HTERT RPE-1 (cell line): ENCODE data around the gene ADPRHL1.

ENCODE experiments used
- in situ Hi-C: fragments of 300-500 bp; cut with MboI; formaldehyde crosslinking; loops from 4 replicates; pipeline ENCODE4 v1.14.3; 2020; ENCODE audit warnings: low sequenced_read_pairs

ADPRHL1 gene

GRCh38 chr13:113452942-113453901, at the start of gene ADPRHL1:
Gene ADPRHL1, minus strand, starts transcription at chr13:113453488. Its CDS starts 51 bp downstream, at chr13:113453437.
- in situ Hi-C loops = no loop called here

GRCh38 chr13:113502686-113503085, 49.4 kb upstream of the ADPRHL1 start:
- in situ Hi-C loops = no loop called here

DNA sequence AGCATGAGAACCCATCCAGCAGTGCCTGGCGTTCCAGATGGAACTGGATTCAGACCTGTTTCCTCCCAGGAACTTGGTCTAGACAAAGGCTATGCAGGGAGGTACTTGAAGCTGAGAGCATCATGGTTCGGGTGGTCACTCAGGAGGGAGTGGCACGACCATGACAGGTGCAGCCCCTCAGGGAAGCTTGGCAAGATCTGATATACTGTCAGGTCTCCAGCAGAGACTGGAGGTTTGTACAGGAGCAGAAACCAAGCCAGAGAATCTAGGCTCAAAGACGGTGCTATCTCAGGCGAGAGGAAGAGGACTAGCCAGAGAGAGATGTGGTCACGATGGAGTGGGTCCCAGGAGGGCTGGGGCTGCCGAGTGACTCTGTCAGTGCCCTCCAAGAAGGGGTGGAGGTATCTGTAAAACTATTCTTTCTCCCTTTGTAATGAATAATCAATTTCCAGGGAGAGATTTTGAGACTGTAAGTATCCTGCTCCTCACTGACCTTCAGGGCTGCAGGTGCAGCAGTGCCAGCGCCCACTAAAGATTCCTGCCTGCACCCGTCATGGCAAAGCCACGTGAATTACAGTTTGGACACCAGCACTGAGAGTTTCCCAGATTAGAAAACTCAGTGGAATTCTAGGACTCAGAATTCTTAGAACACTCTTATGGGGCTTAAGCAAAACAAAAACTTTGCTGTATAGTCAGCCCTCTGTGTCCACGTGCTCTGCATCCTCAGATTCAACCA, 47.4 kb upstream of the ADPRHL1 start:
- in situ Hi-C loops = no loop called here

DNA sequence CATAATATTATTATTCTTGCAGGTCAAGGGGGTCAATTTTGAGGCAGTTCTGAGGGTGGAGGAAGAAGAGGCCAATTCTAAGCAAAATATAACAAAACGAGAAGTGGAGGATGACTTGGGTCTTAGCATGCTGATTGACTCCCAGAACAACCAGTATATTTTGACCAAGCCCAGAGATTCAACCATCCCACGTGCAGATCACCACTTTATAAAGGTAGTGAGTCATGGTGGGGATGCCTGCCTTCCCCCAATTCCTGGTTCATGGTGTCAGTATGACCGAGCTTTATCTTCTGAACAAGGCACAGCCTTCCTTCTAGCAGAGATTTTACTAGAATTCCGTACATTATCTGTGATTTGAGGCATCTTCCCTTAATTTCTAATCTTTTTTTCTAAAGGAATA, 46.6 kb upstream of the ADPRHL1 start:
- in situ Hi-C loops = no loop called here

- in situ Hi-C loops = no loop called here
Measured at GRCh38 chr13:113498905-113499304, 45.6 kb upstream of the ADPRHL1 start.

- in situ Hi-C loops = no loop called here
Measured at GRCh38 chr13:113497217-113497616, 43.9 kb upstream of the ADPRHL1 start.

DNA sequence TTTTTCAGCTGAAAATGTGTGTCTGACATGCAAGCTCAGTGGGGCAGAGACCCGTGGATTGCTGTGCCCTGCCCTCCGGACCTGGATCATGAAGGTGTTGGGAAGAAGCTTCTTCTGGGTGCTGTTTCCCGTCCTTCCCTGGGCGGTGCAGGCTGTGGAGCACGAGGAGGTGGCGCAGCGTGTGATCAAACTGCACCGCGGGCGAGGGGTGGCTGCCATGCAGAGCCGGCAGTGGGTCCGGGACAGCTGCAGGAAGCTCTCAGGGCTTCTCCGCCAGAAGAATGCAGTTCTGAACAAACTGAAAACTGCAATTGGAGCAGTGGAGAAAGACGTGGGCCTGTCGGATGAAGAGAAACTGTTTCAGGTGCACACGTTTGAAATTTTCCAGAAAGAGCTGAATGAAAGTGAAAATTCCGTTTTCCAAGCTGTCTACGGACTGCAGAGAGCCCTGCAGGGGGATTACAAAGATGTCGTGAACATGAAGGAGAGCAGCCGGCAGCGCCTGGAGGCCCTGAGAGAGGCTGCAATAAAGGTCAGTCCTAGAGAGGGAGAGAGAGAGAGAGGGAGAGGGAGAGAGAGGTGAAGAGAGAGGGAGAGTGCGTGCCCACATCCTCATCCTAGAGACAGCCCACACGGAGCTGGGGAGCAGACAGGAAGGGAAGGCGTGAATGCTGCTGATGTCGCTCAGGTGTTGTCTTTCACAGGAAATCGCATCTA, 42.4 kb upstream of the ADPRHL1 start:
- in situ Hi-C loops = no loop called here

DNA sequence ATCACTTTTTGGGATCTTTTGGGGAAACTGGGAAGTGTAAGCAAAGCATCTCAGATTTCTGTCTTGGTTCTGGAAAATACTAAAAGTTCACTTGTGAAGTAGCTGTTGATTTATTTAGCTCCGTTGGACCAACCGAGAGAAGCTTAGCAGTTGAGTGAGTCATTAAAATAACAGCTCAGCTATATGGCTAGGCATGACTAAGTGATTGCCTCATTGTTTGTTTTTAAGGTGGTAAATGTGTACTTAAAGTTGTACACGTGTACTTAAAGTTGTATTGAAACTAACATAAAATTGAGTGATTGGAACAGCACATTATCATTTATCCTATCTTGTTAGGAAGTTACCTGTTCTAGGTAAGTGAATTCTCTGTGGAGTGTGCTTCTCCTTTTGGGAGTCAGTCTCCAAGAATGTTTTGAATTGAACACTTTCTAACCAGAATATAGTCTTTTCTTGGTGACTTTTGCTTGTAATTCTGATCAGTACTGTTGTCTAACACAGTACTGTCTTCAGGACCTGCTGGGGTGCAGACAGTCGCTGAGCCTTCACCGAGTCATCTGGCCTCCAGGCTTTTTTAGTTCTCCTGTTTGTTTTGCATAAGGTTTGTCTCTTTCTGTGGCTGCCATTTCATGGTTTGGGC, 40.1 kb upstream of the ADPRHL1 start:
- in situ Hi-C loops = no loop called here

- in situ Hi-C loops = no loop called here
Measured at GRCh38 chr13:113491982-113492381, 38.7 kb upstream of the ADPRHL1 start.

DNA sequence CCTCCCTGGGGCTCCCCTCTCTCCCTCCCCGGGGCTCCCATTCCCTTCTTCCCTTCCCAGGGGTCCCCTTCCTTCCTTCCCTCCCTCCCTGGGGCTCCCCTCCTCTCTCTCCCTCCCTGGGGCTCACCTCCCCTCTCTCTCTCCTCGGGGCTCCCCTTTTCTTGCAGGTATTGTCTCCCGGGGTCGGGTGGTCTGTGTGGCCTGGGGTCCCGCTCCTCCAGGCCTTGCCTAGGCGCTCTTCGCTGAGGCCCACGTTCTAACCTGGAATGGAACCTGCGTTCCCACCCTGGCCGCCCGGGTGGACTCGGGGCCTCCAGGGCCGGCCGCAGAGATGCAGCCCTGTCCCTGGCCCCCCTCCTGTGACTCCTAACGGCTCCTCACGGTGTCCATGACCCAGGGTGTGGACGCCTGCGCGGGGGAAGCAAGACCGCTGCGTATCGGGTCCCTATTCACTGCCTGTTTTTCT, 38.2 kb upstream of the ADPRHL1 start:
- in situ Hi-C loops = no loop called here

- in situ Hi-C loops = no loop called here
Measured at GRCh38 chr13:113490496-113491417, 37.5 kb upstream of the ADPRHL1 start, which contains the start of gene DCUN1D2. Gene DCUN1D2, minus strand, starts transcription at chr13:113490711. Its CDS starts 42 bp downstream, at chr13:113490669.

DNA sequence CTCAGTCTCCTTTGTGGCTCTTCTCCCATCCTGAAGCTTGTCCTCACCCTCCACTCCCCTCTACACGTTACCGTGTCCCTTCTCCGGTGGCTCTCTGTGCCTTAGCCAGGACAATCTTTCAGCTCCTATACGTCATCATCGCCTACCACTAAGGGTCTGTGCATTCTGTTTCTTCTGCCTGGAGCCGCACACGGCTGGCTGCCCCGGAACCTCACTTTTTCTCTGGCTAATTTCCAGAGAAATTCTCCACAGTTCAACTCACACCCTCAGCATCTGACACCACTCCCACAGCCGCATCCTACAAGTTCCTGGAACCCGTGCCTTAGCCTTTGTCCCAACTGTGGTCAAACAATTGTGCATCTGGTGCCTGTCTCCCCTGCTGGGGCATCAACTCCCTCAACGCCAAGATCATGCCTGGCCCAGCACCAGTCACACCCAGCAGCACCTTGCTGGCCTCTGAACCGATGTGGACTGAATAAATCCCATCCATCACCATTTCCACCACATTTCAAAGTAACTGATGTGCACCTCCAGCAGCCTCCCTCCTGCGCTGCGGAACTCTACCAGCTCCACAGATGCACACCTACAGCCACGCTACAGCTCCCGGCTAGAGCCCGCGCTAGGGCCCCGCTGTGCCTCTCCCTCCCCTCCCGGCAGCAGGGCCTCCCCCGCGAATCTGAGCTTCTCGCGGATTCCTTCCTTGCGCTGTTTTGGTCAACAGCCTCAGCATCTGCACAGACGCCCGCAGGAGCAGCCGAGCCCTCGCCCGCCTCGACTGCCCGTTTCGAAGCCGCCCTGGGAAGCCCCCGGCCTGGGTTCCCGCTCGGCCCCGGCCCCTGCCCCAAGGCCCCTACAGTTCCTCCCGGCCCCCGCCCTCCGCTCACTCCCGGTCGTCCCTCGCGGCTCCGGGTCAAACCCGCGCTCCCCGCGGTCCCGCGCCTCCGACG, 36.5 kb upstream of the ADPRHL1 start:
- in situ Hi-C loops = no loop called here

- in situ Hi-C loops = no loop called here
Measured at GRCh38 chr13:113489171-113489548, 35.9 kb upstream of the ADPRHL1 start.

DNA sequence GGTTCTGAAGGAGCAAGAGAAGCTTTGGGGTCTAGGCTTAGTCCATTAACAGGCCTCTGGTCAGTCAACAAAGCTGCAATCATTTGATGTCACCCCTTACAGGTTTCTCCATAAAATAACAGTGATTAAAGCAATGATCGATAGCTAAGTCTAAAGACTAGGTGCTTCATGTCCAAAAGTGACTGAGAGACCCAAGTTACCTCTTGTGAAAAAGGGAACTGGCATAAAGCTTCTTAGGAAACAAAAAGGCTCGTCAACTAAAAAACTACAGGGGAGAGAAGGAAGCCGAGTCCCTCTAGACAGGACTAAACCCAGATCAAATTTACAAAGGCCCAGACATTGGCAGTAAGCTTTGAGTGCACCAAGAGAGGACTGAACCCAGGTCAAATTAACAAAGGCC, 35.0 kb upstream of the ADPRHL1 start:
- in situ Hi-C loops = no loop called here

DNA sequence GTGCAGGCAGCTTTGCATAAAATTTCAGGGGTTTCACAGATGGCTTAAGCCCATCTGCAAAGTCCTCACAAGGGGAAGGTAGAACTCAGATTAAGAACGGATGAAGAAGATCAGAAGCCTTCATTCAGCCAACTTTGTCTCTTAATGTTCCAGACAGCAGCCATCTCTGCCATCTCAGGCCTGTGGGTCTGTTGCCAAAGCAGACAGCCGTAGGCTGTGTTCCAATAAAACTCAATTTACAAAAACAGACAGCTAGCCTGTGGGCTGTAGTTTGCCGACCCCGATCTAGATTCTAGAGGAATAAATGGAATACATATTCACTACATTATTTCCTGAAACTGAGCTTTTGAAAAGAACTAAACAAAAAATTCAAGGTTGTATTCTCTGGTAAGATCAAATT, 33.4 kb upstream of the ADPRHL1 start:
- in situ Hi-C loops = no loop called here

GRCh38 chr13:113485545-113485944, 32.3 kb upstream of the ADPRHL1 start:
- in situ Hi-C loops = no loop called here

DNA sequence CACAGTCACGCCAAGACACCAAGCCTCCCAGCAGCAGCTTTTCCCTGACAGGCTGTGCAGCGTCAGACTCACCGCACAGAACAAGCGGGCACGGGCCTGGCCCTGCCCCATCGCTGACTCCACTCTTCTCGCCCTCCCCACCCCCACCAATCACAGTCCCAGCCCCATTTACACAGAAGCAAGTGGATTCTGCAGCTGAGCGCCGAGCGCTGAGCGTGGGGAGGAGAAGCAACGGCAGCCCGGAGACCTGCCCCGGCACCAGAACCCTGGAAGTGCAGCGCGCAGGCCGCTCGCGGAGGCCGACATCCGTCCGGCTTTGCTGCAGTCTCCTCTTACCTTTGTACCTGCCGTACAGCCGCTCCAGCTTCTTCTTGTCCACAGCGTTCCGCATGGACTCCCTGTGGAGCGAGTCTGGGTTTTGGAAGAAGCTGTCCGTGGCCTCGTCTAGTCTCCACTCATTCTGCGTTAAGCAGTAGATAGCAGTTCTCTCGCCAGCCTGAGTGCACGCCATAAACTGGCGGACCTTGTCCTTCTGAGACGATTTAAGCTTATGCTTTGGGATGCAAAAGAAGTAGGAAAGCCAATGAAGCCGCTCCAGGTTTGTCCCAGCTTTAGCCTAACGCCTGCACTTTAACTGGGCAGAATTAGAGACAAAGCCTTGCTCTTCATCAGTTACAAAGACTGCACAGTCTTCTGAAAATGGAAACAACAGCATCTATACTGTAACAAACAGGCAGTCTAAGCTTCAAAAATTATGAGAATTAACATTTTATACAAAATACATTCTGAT, 30.4 kb upstream of the ADPRHL1 start:
- in situ Hi-C loops = no loop called here

DNA sequence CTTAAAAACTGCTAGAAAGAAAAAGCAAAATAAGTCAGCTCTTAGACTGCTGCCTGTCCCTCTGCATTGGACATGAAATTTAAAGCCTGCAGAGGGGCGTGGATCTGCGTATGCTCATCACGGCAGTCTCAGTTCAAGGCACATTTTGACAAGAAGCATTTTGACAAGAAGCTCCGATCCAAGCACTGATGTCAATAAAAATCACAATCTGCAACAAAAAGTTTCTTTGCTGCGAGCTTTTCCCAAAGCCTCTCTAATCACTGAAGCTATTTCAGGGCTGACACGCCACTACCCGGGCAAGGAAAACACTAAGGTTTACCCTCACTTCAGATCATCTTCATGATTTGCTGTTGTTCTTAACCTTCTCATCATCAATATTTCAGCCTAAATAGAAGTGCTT, 29.8 kb upstream of the ADPRHL1 start:
- in situ Hi-C loops = no loop called here
